Neural cell (in vitro differentiated cells): Measurements from ENCODE around the gene AGPAT2. TPM values are rescaled to one million over a fixed set of nuclear protein-coding genes. Genes with fewer than 3 reads are reported as not detected.

Experiments
- H2AFZ ChIP-seq: fragments of 200-600, 300-800 bp; sonication (generic), shearing (Covaris generic); 2 replicates; pipeline ENCODE4 v1.6.0; 2014; ENCODE audit warnings: low read depth, mild to moderate bottlenecking, antibody characterized with exemption, low read length, moderate library complexity
- H3F3A ChIP-seq: fragments of 200-600 bp; shearing (Covaris generic); 2 replicates; pipeline ENCODE4 v1.6.1; 2016; ENCODE audit warnings: mild to moderate bottlenecking, moderate library complexity, mixed read lengths, antibody characterized with exemption, low read length; ENCODE audit not compliant: insufficient read depth, poor library complexity, severe bottlenecking
- H3K27ac ChIP-seq: fragments of 200-600, 300-800 bp; sonication (generic), shearing (Covaris generic); 2 replicates; pipeline ENCODE4 v1.5.1; 2014; ENCODE audit warnings: mild to moderate bottlenecking, low read length, moderate library complexity
- H3K27me3 ChIP-seq: fragments of 300-800, 200-600 bp; sonication (generic), shearing (Covaris generic); 2 replicates; pipeline ENCODE4 v1.6.0; 2014; ENCODE audit warnings: mild to moderate bottlenecking, low read depth, low read length, moderate library complexity; ENCODE audit not compliant: insufficient read depth
- H3K36me3 ChIP-seq: fragments of 300-800, 200-600 bp; sonication (generic), shearing (Covaris generic); 2 replicates; pipeline ENCODE4 v1.5.1; 2014; ENCODE audit warnings: mild to moderate bottlenecking, antibody characterized with exemption, low read length, moderate library complexity; ENCODE audit not compliant: insufficient read depth
- H3K4me2 ChIP-seq: fragments of 300-800, 200-600 bp; sonication (generic), shearing (Covaris generic); 2 replicates; pipeline ENCODE4 v1.6.0; 2014; ENCODE audit warnings: mild to moderate bottlenecking, low read length
- H3K4me3 ChIP-seq: fragments of 300-800, 200-600 bp; sonication (generic), shearing (Covaris generic); 2 replicates; pipeline ENCODE4 v1.5.1; 2014; ENCODE audit warnings: mild to moderate bottlenecking, low read length, moderate library complexity
- H3K79me2 ChIP-seq: fragments of 200-600 bp; shearing (Covaris generic); replicated peaks from 2 replicates; pipeline ENCODE4 v1.6.0; 2014; ENCODE audit warnings: mild to moderate bottlenecking, low read length, moderate library complexity; ENCODE audit not compliant: insufficient read depth
- H3K9ac ChIP-seq: fragments of 300-800, 200-600 bp; sonication (generic), shearing (Covaris generic); 2 replicates; pipeline ENCODE4 v1.6.1; 2016; ENCODE audit warnings: mild to moderate bottlenecking, low read length, mixed read lengths
- H3K9me2 ChIP-seq: fragments of 200-600 bp; shearing (Covaris generic); 2 replicates; pipeline ENCODE4 v1.6.1; 2016; ENCODE audit warnings: mild to moderate bottlenecking, low read length, mixed read lengths; ENCODE audit not compliant: insufficient read depth
- H3K9me3 ChIP-seq: fragments of 200-600, 300-800 bp; sonication (generic), shearing (Covaris generic); 2 replicates; pipeline ENCODE4 v1.6.1; 2016; ENCODE audit warnings: mild to moderate bottlenecking, mixed run types, low read length, moderate library complexity, mixed read lengths
- H4K20me1 ChIP-seq: fragments of 200-600 bp; shearing (Covaris generic); 2 replicates; pipeline ENCODE4 v1.6.1; 2016; ENCODE audit warnings: mild to moderate bottlenecking, mixed run types; ENCODE audit not compliant: insufficient read depth
- CTCF ChIP-seq: fragments of 450-650 bp; IDR thresholded peaks from 2 replicates; pipeline ENCODE4 v1.5.1; 2014; ENCODE audit warnings: antibody characterized with exemption, mild to moderate bottlenecking, moderate library complexity; ENCODE audit not compliant: poor library complexity, severe bottlenecking
- EP300 ChIP-seq: fragments of 450-650 bp; conservative IDR thresholded peaks from 2 replicates; pipeline ENCODE4 v1.6.1; 2014; ENCODE audit warnings: antibody characterized with exemption, mild to moderate bottlenecking, moderate library complexity; ENCODE audit not compliant: poor library complexity, severe bottlenecking
- EZH2 ChIP-seq: fragments of 200-600, 300-800 bp; shearing (Covaris generic), sonication (generic); IDR thresholded peaks from 2 replicates; pipeline ENCODE4 v1.6.1; 2014; ENCODE audit warnings: antibody characterized with exemption, low read length, borderline replicate concordance, mild to moderate bottlenecking; ENCODE audit not compliant: insufficient read depth, poor library complexity, severe bottlenecking
- MXI1 ChIP-seq: fragments of 450-650 bp; conservative IDR thresholded peaks from 2 replicates; pipeline ENCODE4 v1.6.1; 2014; ENCODE audit warnings: antibody characterized with exemption, mild to moderate bottlenecking; ENCODE audit not compliant: poor library complexity, severe bottlenecking
- POLR2AphosphoS5 ChIP-seq: IDR thresholded peaks from 2 replicates; pipeline ENCODE4 v1.6.1; 2012
- RAD21 ChIP-seq: fragments of 450-650 bp; conservative IDR thresholded peaks from 2 replicates; pipeline ENCODE4 v1.6.1; 2014; ENCODE audit warnings: antibody characterized with exemption, mild to moderate bottlenecking, moderate library complexity
- REST ChIP-seq: IDR thresholded peaks from 2 replicates; pipeline ENCODE4 v1.6.1; 2012; ENCODE audit warnings: borderline replicate concordance
- SMC3 ChIP-seq: fragments of 450-650 bp; conservative IDR thresholded peaks from 2 replicates; pipeline ENCODE4 v1.6.1; 2014; ENCODE audit warnings: antibody characterized with exemption, mild to moderate bottlenecking, moderate library complexity; ENCODE audit not compliant: poor library complexity
- TAF1 ChIP-seq: IDR thresholded peaks from 2 replicates; pipeline ENCODE4 v1.6.1; 2012; ENCODE audit warnings: low read depth
- polyA plus RNA-seq: library from polyadenylated mRNA; depleted of rRNA; stranded (reverse); fragments of >200 nt; gene quantifications from 2 replicates; pipeline ENCODE4 v1.2.3, GENCODE V29; 2014

Gene AGPAT2
- polyA plus RNA-seq, 1 donor from 2014 or later, result 1.3 TPM

- Histone ChIP-seq H3K36me3 (no peaks in the 10 kb centered on the region), H3K27ac (no peak overlapping the region), H3K9ac (no peak overlapping the region), H3K4me2 (no peak overlapping the region), H3F3A (no peaks in the 10 kb centered on the region), H3K9me3 (no peaks in the 10 kb centered on the region), H3K79me2 (no peaks in the 10 kb centered on the region), H2AFZ (no peak overlapping the region), H4K20me1 (no peaks in the 10 kb centered on the region), H3K9me2 (no peaks in the 10 kb centered on the region), H3K27me3 (peaks cover 25% of the 10 kb centered on the region), H3K4me3 (no peak overlapping the region)
- no peak for TF ChIP-seq POLR2AphosphoS5
- no peak for TF ChIP-seq CTCF
- TF ChIP-seq TAF1, result no peak
These were observed 1.2 kb upstream of the AGPAT2 start for GRCh38 chr9:136688274-136689107.

- Histone ChIP-seq H4K20me1 (no peaks in the 10 kb centered on the region), H3K27ac (no peak overlapping the region), H2AFZ (no peak overlapping the region), H3K36me3 (no peaks in the 10 kb centered on the region), H3K27me3 (peaks cover 25% of the 10 kb centered on the region), H3K4me3 (no peak overlapping the region), H3K9me2 (no peaks in the 10 kb centered on the region), H3K9me3 (no peaks in the 10 kb centered on the region), H3F3A (no peaks in the 10 kb centered on the region), H3K4me2 (no peak overlapping the region), H3K79me2 (no peaks in the 10 kb centered on the region), H3K9ac (no peak overlapping the region)
- TF ChIP-seq EP300 (no peak), CTCF (no peak), SMC3 (no peak), POLR2AphosphoS5 (no peak), EZH2 (no peak), TAF1 (no peak), MXI1 (no peak), RAD21 (no peak), REST (no peak)
These were observed 515 bp upstream of the AGPAT2 start for GRCh38 chr9:136687721-136688223.
